ENCODE data around the gene CREBZF.

Gene CREBZF, protein sequence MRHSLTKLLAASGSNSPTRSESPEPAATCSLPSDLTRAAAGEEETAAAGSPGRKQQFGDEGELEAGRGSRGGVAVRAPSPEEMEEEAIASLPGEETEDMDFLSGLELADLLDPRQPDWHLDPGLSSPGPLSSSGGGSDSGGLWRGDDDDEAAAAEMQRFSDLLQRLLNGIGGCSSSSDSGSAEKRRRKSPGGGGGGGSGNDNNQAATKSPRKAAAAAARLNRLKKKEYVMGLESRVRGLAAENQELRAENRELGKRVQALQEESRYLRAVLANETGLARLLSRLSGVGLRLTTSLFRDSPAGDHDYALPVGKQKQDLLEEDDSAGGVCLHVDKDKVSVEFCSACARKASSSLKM

DNA sequence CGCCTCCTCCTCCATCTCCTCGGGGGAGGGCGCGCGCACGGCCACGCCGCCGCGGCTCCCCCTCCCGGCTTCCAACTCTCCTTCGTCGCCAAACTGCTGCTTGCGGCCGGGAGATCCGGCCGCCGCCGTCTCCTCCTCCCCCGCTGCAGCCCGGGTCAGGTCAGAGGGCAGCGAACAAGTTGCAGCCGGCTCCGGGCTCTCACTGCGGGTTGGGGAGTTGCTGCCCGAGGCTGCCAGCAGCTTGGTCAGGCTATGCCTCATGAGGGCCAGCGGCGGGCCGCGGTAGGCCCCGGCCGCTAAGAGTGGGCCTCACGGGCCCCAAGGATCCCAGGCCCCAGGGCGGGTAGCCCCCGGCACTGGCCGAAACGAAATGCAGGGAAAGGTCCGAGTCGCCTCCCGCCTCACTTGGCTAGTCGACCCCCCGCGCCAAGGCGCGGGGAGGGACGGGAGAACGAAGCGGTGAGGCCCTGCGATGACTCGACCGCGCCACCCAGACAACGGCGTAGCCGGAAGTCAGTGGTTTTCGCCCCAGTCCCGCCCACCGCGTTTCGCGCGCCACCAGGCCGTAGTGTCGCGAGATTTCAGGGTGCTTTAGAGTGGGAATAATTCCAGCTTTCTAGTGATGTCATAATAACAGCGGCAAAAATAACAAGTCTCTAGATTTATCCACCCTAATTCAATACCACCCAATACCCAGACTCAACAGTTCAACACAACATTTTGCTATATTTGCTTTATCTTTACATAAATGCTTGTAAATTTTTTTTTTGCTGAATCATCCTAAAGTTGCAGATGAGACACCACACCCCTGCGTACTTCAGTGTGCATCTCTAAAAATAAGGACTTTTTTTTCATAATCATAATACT is at the start of gene CREBZF:
TSS of gene CREBZF (minus strand) at position 515 of the 867 bp plus-strand sequence. CDS start at position 261, 254 bp downstream.
- no peaks in the 10 kb centered on the region for H3K9me3 Mint-ChIP-seq
- peak within 1 kb of the TSS; percentile 97 for H3K4me3 Mint-ChIP-seq
- H3K27me3 Mint-ChIP-seq (ENCODE audit: low read depth) = peaks cover 6% of the 10 kb centered on the region
- peaks cover 33% of the 10 kb centered on the region for H3K36me3 Mint-ChIP-seq (ENCODE audit: low read depth)
- peak within 1 kb of the TSS; percentile 95 for H3K27ac Mint-ChIP-seq
- H3K4me1 Mint-ChIP-seq (ENCODE audit: low read depth) = peaks cover 35% of the 10 kb centered on the region

DNA sequence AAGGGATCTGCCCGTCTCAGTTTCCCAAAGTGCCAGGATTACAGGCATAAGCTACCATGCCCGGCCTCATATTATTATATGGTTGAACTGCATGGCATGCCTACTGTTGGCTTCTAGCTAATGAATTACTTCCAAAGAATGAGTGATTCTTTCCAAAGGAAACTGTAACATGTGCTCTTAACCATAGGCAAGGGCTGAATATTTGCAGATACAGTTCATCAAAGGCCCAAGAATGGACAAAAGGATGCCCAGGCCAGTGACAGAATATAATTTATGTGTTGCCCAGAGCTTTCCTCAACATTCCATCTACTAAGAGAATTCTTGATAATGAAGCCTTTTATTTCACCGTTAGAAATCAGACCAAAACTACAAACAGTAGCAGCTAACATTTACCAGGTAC is 48.0 kb upstream of the CREBZF start:
- no peaks in the 10 kb centered on the region for H3K27me3 Mint-ChIP-seq (ENCODE audit: low read depth)
- H3K27ac Mint-ChIP-seq = no peak overlapping the region
- peaks cover 44% of the 10 kb centered on the region for H3K36me3 Mint-ChIP-seq (ENCODE audit: low read depth)
- H3K4me1 Mint-ChIP-seq (ENCODE audit: low read depth) = no peaks in the 10 kb centered on the region
- H3K4me3 Mint-ChIP-seq = no peak overlapping the region
- H3K9me3 Mint-ChIP-seq = no peaks in the 10 kb centered on the region

DNA sequence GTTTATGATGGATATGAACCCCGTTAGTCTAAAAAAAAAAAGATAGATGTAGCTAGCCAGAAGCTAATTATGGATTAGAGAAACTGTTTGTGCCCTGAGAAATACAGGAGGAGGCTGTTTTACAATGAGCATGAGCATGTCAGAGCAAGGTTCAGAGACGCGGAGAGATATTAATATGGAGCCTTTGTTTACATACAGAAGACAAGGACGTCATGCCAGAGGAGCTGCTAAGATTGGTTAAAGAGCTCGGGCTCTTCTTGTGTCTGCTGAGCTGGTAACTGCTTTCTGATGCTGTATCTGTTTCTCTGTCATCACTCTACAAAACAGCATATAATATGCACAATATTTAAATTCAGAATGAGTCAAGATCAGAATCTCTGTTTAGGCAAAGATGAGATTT is 46.0 kb upstream of the CREBZF start:
- Mint-ChIP-seq H3K4me3 (no peak overlapping the region), H3K9me3 (no peaks in the 10 kb centered on the region), H3K27ac (no peak overlapping the region), H3K36me3 (ENCODE audit: low read depth) (peaks cover 48% of the 10 kb centered on the region), H3K4me1 (ENCODE audit: low read depth) (peaks cover 3% of the 10 kb centered on the region), H3K27me3 (ENCODE audit: low read depth) (no peaks in the 10 kb centered on the region)

DNA sequence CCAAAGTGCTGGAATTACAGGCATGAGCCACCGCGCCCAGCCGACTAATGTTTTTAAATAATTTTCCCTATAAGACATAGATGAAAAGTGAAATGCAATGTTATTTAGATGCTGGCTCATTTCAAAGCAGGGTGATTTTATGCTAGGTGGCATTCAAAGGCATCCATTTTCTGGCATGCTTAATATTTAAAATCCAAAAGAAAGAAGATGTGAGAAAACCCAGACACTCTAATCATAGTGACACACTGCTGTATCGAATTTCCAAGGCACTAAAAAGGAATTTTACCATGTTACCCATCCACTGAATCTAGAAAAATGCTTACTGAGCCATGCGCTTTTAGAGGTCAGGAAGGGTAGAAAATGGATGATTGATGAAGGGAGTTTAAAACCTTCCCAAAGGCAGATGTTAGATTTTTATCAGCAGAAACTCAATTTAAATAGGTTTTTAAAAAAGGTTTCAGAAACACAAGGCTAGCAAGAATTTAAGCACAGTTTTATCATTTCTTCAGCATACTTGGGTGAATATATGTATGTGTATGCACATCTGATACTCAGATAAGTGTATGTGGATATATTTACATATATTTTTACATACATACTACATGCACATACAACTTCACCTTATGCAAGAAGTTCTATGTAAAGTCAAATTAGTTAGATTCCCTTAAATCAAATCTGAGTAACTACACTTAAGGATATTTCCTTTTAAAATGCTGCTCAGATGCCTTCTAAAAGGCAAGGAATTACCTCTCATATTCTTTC is 45.2 kb upstream of the CREBZF start:
- peaks cover 3% of the 10 kb centered on the region for H3K4me1 Mint-ChIP-seq (ENCODE audit: low read depth)
- no peak overlapping the region for H3K27ac Mint-ChIP-seq
- no peaks in the 10 kb centered on the region for H3K9me3 Mint-ChIP-seq
- no peak overlapping the region for H3K4me3 Mint-ChIP-seq
- H3K27me3 Mint-ChIP-seq (ENCODE audit: low read depth) = no peaks in the 10 kb centered on the region
- H3K36me3 Mint-ChIP-seq (ENCODE audit: low read depth) = peaks cover 48% of the 10 kb centered on the region

DNA sequence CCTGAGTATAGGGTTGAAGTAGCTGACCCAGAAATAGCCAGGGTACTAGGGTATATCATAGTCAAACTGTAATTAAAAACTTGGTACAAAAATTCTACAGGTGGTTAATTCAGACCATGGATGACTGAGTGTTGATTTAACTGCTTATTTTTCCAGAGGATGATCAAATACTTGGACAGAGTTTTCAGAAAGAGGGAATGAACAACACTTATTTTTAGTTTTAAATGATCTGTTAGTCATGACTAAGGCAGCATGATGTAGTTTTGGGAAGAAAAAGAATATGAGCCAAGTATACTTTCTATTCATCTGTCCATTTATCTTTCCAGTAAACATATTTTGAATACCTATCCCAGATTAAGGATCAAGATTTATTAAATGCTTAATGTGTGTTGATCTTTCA is 40.9 kb upstream of the CREBZF start:
- no peak overlapping the region for H3K27ac Mint-ChIP-seq
- H3K9me3 Mint-ChIP-seq = peaks cover 14% of the 10 kb centered on the region
- H3K4me3 Mint-ChIP-seq = no peak overlapping the region
- peaks cover 57% of the 10 kb centered on the region for H3K36me3 Mint-ChIP-seq (ENCODE audit: low read depth)
- peaks cover 3% of the 10 kb centered on the region for H3K4me1 Mint-ChIP-seq (ENCODE audit: low read depth)
- H3K27me3 Mint-ChIP-seq (ENCODE audit: low read depth) = peaks cover 3% of the 10 kb centered on the region

DNA sequence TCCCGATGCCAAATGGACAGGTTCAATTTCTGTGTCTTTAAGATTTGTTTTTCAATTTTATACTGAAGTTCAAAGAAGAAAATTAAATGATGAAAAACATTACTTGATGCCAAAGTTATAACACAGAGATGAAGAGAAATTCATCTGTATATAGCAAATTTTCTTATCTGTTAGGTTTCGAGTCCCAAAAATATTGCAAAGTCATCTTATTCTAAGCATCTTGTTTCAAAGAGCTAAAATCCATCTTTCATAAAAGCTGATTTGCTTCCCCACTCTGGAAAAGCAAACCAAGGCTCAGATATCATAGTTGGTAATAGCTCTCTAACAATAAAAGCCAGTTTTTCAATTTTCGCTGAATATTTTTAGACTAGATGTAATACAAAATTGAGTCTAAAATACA is 40.0 kb upstream of the CREBZF start:
- Mint-ChIP-seq H3K36me3 (ENCODE audit: low read depth) (peaks cover 60% of the 10 kb centered on the region), H3K4me1 (ENCODE audit: low read depth) (peaks cover 11% of the 10 kb centered on the region), H3K27ac (no peak overlapping the region), H3K27me3 (ENCODE audit: low read depth) (peaks cover 3% of the 10 kb centered on the region), H3K9me3 (peaks cover 14% of the 10 kb centered on the region), H3K4me3 (no peak overlapping the region)

DNA sequence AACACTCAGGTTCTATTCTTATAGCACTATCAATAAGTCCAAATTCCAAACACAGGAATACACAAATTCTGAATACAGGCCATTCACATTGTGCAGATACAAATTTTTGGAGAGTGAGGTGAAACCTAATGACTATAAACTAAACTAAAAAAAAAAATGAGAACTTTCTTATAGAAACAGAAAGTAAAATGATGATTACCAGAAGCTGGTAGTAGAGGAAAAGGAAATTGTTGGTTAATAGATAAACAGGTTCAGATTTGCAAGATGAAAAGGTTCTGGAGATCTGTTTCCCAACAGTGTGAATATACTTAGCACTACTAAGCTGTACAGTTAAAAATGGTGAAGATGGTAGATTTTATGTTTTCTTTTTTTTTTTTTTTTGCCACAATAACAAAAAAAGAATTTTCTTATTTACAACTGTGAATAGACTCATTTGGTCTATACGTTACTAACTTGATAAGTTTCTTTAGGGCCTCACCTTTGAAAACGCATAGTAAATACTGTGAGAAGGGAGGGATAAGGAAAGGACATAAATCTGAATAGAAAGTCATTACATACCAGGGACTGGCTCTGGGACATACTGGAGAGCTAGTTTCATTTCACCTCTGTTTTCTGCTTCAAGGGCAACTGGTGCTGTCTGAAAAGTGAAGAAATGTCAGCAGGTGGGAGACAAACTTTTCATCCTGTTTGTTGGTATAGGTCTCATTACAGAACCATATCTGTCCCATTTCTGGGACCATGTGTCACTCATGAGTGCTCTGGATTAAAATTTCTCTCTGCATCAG is 35.2 kb upstream of the CREBZF start:
- Mint-ChIP-seq H3K4me1 (ENCODE audit: low read depth) (peaks cover 35% of the 10 kb centered on the region), H3K4me3 (peak overlapping the region; percentile 64), H3K27ac (peak overlapping the region; percentile 71), H3K27me3 (ENCODE audit: low read depth) (peaks cover 3% of the 10 kb centered on the region), H3K36me3 (ENCODE audit: low read depth) (peaks cover 72% of the 10 kb centered on the region), H3K9me3 (peaks cover 14% of the 10 kb centered on the region)

DNA sequence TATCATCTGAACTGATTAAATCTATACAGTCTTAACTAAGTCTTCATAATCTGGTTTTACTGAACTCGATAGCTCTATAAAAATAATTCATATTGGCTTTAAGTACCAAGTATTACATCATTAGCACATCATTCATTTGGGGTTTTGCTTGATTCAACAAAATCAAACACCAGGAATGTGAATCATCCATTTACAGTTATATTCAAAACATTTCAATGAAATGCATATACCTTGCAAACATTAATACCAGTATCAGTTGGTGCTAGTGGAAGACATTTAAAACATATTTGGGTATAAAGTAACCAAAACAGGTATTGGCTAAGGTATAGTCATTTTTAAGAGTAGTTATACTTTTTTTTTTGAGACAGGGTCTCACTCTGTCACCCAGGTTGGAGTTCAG is 33.3 kb upstream of the CREBZF start:
- Mint-ChIP-seq H3K4me3 (no peak overlapping the region), H3K4me1 (ENCODE audit: low read depth) (peaks cover 38% of the 10 kb centered on the region), H3K27ac (no peak overlapping the region), H3K9me3 (peaks cover 7% of the 10 kb centered on the region), H3K27me3 (ENCODE audit: low read depth) (no peaks in the 10 kb centered on the region), H3K36me3 (ENCODE audit: low read depth) (peaks cover 64% of the 10 kb centered on the region)

DNA sequence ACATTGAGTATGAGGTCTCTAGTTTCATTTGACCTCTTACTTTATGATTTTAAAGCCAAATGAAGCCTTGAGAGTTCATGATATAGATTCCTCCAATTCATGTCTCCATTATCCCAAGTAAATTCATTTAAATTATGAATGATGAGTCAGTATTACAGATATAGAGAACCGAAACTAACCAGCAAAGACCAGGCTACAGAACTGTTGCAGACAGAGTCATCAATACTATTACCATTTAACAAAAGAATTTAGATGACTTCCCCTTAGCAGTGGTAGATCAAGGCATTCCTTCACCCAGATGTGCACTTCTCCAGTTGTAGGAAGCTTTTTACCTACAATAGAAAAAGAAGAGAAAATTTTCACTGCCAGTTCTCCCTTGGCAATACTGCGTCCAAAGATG is 32.8 kb upstream of the CREBZF start:
- Mint-ChIP-seq H3K4me3 (no peak overlapping the region), H3K36me3 (ENCODE audit: low read depth) (peaks cover 64% of the 10 kb centered on the region), H3K4me1 (ENCODE audit: low read depth) (peaks cover 38% of the 10 kb centered on the region), H3K27me3 (ENCODE audit: low read depth) (no peaks in the 10 kb centered on the region), H3K9me3 (peaks cover 3% of the 10 kb centered on the region), H3K27ac (no peak overlapping the region)

DNA sequence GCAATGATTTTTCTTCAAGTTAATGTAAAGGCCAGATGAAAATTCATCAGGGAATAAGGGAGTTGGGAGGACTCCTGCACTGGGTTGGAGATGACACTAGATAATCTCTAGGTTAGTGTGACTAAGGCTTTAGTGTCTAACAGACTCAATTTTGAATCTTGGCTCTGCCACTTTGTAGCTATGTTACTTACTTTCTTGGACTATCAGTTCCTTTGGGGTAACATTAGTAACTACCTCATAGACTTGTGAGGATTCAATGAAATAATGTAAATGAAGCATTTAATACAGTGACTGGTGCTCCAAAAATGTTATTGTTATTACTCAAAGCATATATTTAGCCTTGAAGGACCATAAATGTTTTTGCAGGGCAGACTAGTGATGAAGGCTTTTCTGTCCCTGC is 30.6 kb upstream of the CREBZF start:
- Mint-ChIP-seq H3K27ac (no peak overlapping the region), H3K36me3 (ENCODE audit: low read depth) (peaks cover 61% of the 10 kb centered on the region), H3K27me3 (ENCODE audit: low read depth) (no peaks in the 10 kb centered on the region), H3K4me1 (ENCODE audit: low read depth) (peaks cover 37% of the 10 kb centered on the region), H3K4me3 (no peak overlapping the region), H3K9me3 (no peaks in the 10 kb centered on the region)

DNA sequence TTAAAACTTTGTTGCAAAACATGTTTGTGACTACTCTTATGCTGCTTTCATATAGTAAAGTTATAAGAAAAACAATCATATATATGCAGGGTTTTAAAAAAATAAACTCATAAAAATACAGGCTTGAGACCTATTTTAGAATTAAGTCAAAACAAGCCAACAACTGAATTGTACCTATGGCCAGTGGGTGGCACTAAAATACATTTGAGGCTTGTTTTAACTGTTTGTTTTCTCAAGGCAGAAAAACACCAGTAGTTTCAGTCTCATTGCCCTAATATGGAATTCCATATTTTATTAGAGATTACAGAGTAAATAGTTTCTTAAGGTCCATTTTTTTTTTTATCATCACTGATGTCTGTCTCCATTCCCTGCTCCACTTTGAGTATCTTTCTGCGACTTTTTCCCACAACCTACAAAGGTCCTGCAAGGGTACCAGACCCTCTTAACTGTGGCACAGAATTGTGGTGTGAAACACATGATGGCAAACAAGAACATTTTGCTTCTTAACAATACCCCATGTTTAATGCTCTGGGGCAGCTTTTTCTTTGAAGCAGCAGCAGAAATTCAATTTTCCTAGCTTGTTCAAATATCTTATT is 29.6 kb upstream of the CREBZF start:
- peaks cover 29% of the 10 kb centered on the region for H3K4me1 Mint-ChIP-seq (ENCODE audit: low read depth)
- peaks cover 63% of the 10 kb centered on the region for H3K36me3 Mint-ChIP-seq (ENCODE audit: low read depth)
- H3K27ac Mint-ChIP-seq = no peak overlapping the region
- no peaks in the 10 kb centered on the region for H3K27me3 Mint-ChIP-seq (ENCODE audit: low read depth)
- no peak overlapping the region for H3K4me3 Mint-ChIP-seq
- no peaks in the 10 kb centered on the region for H3K9me3 Mint-ChIP-seq

DNA sequence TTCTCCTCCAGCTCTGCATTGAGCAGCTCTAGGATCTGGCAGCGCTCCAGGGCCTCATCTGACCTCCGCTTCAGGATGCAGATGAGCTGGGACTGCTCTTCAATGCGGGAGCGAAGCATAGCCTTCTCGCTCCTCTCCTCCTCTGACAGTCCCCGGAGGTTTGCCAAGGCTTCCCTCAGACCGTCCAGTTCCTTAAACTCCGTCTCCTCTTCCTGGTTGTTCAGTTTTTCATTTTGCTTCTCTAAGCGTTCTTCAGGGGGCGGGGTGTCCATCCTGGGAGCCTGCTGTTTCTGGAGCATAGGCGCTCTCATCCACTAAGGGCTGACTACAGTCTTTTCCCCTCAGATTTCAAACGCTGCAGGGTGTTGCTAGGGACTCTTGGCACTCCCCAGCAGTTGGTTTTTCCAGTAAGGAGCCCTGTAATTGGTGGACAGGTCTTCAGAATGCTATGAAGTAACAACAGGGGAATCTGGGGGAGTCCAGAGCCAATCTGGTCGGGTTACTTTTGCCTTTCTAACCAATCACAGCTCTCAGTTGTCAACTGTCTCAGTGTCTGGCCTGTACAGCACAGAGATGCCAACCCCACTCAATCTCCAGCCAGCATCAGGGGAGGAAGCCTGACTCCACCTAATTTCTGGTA is 21.0 kb upstream of the CREBZF start, which contains the start of gene CCDC89:
TSS of gene CCDC89 (minus strand) at position 376 of the 640 bp plus-strand sequence. CDS start at position 311, 65 bp downstream.
- no peak within 1 kb of the TSS for H3K27ac Mint-ChIP-seq
- no peaks in the 10 kb centered on the region for H3K27me3 Mint-ChIP-seq (ENCODE audit: low read depth)
- peaks cover 23% of the 10 kb centered on the region for H3K36me3 Mint-ChIP-seq (ENCODE audit: low read depth)
- H3K9me3 Mint-ChIP-seq = no peaks in the 10 kb centered on the region
- H3K4me1 Mint-ChIP-seq (ENCODE audit: low read depth) = peaks cover 17% of the 10 kb centered on the region
- H3K4me3 Mint-ChIP-seq = no peak within 1 kb of the TSS

DNA sequence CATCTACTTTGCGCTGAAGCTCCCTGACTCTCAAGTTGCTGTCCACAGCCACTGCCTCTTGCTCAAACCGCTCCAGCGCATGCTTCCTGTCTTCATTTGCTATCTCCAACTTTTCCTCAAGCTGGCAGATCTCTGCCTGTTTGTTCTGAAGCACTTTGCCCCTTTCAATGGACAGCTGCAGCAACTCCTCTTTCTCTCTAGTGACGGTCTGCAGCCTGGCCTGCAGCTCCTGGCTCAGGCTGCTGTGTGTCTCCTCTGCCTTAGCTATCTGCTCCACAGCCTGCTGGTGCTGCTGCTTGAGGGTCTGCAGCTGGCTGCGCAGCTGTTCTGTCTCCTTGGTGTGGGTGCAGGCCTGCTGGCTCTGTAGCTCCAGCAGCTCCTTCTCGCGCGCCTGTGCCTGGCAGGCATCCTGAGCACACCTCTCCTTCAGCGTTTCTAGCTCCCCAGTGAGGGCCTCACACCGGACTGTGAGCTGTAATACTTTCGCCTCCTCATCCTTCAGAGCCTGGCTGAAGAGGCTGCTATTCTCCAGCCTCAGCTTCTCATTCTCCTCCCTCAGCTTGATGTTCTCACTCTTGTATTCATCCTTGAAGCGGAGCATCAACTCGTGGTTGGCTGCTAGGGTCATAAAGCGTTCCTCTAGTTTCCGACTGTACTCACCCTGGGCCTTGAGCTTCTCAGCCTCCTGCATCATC is 20.3 kb upstream of the CREBZF start:
- H3K27ac Mint-ChIP-seq = no peak overlapping the region
- H3K4me1 Mint-ChIP-seq (ENCODE audit: low read depth) = peaks cover 14% of the 10 kb centered on the region
- H3K9me3 Mint-ChIP-seq = no peaks in the 10 kb centered on the region
- H3K27me3 Mint-ChIP-seq (ENCODE audit: low read depth) = peaks cover 2% of the 10 kb centered on the region
- H3K4me3 Mint-ChIP-seq = no peak overlapping the region
- H3K36me3 Mint-ChIP-seq (ENCODE audit: low read depth) = peaks cover 17% of the 10 kb centered on the region
